ENCODE data around the gene MRTFA. TPM values are rescaled to one million over a fixed set of nuclear protein-coding genes. Genes with fewer than 3 reads are reported as not detected.

Gene MRTFA
- total and polyA plus RNA-seq, 2 of the 13 experiments (the other 11 are each of a cell fraction or from before 2014, with no cell fraction given), result 2.4 to 8.2 TPM

GRCh38 chr22:40387746-40388145 lies 248.8 kb downstream of the MRTFA start (continued):
- TF ChIP-seq BATF2 (CRISPR knock-in tag; IDR thresholded peaks at IDR 0.05) (no peak), FOXA3 (CRISPR knock-in tag; IDR thresholded peaks at IDR 0.05) (peak; percentile 45), TGIF2 (CRISPR knock-in tag; IDR thresholded peaks at IDR 0.05) (no peak), TFAP4 (IDR thresholded peaks at IDR 0.05; ENCODE audit: borderline replicate concordance, low read depth) (peak; percentile 35; the same call in 1 of the 2 replicates), POLR2AphosphoS5 (IDR thresholded peaks at IDR 0.05; ENCODE audit: low read depth, low read length) (no peak), ZNF878 (CRISPR knock-in tag; IDR thresholded peaks at IDR 0.05) (no peak), YEATS2 (CRISPR knock-in tag; IDR thresholded peaks at IDR 0.05; ENCODE audit: borderline replicate concordance) (0 out of 2 replicates have a peak, but pooled peaks have one; percentile 10), ZNF160 (CRISPR knock-in tag; IDR thresholded peaks at IDR 0.05) (no peak), ZNF607 (CRISPR knock-in tag; IDR thresholded peaks at IDR 0.05; ENCODE audit: borderline replicate concordance) (no peak), MIER2 (CRISPR knock-in tag; IDR thresholded peaks at IDR 0.05) (no peak), HDAC2 (CRISPR knock-in tag; IDR thresholded peaks at IDR 0.05) (0 out of 2 replicates have a peak, but pooled peaks have one; percentile 12), CREM (IDR thresholded peaks at IDR 0.05) (no peak), CREM (CRISPR knock-in tag; IDR thresholded peaks at IDR 0.05) (no peak), NFIC (IDR thresholded peaks at IDR 0.05; ENCODE audit: low read length) (no peak), NKX3-1 (CRISPR knock-in tag; IDR thresholded peaks at IDR 0.05) (no peak), DPF2 (CRISPR knock-in tag; IDR thresholded peaks at IDR 0.05; ENCODE audit: borderline replicate concordance, low read depth) (0 out of 2 replicates have a peak, but pooled peaks have one; percentile 17), ZNF558 (CRISPR knock-in tag; IDR thresholded peaks at IDR 0.05; ENCODE audit: borderline replicate concordance) (no peak), GMEB1 (CRISPR knock-in tag; IDR thresholded peaks at IDR 0.05; ENCODE audit: borderline replicate concordance) (no peak), HNF4A (CRISPR knock-in tag; IDR thresholded peaks at IDR 0.05) (peak; percentile 18; the same call in 1 of the 2 replicates), ARID5B (CRISPR knock-in tag; IDR thresholded peaks at IDR 0.05) (peak; percentile 45; the same call in 1 of the 2 replicates), BCL6 (CRISPR knock-in tag; IDR thresholded peaks at IDR 0.05) (peak; percentile 38; the same call in 1 of the 2 replicates), NFATC3 (CRISPR knock-in tag; IDR thresholded peaks at IDR 0.05) (no peak), AGO1 (IDR thresholded peaks at IDR 0.05; ENCODE audit: low read depth, low read length, poor library complexity, severe bottlenecking) (no peak)

Measured in HepG2 (cell line).